ENCODE data around the gene SLC35B4. TPM values are rescaled to one million over a fixed set of nuclear protein-coding genes. Genes with fewer than 3 reads are reported as not detected.

The SLC35B4 gene
- total RNA-seq, 1 experiment from 2014 or later = 21.6 TPM

GRCh38 chr7:134245253-134245652, 71.5 kb downstream of the SLC35B4 start:
- ChIA-PET CTCF (no interaction called here), POLR2A (interaction anchor here (0.6 kb wide), 1 partner anchor 113 kb away, joined by 3 read pairs; no protein-coding TSS in a partner anchor)
- Histone ChIP-seq H3K4me1 (ENCODE audit: control insufficient read depth, insufficient read depth, low read length) (no peaks in the 10 kb centered on the region), H3K4me3 (ENCODE audit: low read depth in 2 of 2, low read length in 2 of 2) (no peak overlapping the region), H3K36me3 (ENCODE audit: control insufficient read depth, insufficient read depth, low read length) (no peaks in the 10 kb centered on the region), H3K9me3 (ENCODE audit: control insufficient read depth, insufficient read depth, low read depth, low read length) (no peaks in the 10 kb centered on the region), H3K27ac (ENCODE audit: low read length) (no peak overlapping the region), H3K27me3 (ENCODE audit: control insufficient read depth, insufficient read depth, low read length) (peaks cover 4% of the 10 kb centered on the region; the same call in 1 of the 2 replicates)
- DNase-seq (ENCODE audit: low read depth, low spot score) (no peak), ATAC-seq (no peak)
- no peak for TF ChIP-seq CTCF (IDR thresholded peaks at IDR 0.05)
- no peak for TF ChIP-seq TCF7L2 (IDR thresholded peaks at IDR 0.05; ENCODE audit: low read depth, low read length)
- no peak for TF ChIP-seq SIN3A (IDR thresholded peaks at IDR 0.05; ENCODE audit: borderline replicate concordance, insufficient read depth, low read depth, low read length)
- TF ChIP-seq POLR2AphosphoS5 (IDR thresholded peaks at IDR 0.05; ENCODE audit: low read depth, low read length) = no peak
- no peak for TF ChIP-seq REST (IDR thresholded peaks at IDR 0.05; ENCODE audit: insufficient read depth in 1 of 2, low read depth in 2 of 2, low read length in 1 of 2)
- intact Hi-C loops (cut with micrococcal nuclease; ENCODE audit: unreplicated experiment) = no loop called here
- in situ Hi-C loops (cut with HindIII; ENCODE audit: low pct_unique_long_range_greater_than_20kb, low sequenced_read_pairs) = no loop called here
- BruUV-seq (replicated peaks) = no TSS peak

Other genes starting within 250 kb of the SLC35B4 start
- 0.23 TPM for gene LRGUK, start 189.6 kb downstream of the SLC35B4 start, total RNA-seq (2021; ENCODE audit: unreplicated experiment)
- gene AKR1B1, start 142.2 kb upstream of the SLC35B4 start, total RNA-seq (2021; ENCODE audit: unreplicated experiment) = 83.2 TPM
- 0.18 TPM for gene AKR1B10, start 210.6 kb upstream of the SLC35B4 start, total RNA-seq (2021; ENCODE audit: unreplicated experiment)
- not detected for gene AKR1B15, start 232.2 kb upstream of the SLC35B4 start, total RNA-seq (2021; ENCODE audit: unreplicated experiment)